ENCODE measurements around the gene ZNF534.

ZNF534 gene

GRCh38 chr19:52453324-52454094, 24.6 kb downstream of the ZNF534 start, which contains the start of gene ZNF578:
ZNF578 (plus strand) TSS chr19:52453553; CDS start chr19:52501846, 48,293 bp downstream.
- Histone ChIP-seq H2AFZ (ENCODE audit: low read length) (no peak within 1 kb of the TSS), H4K20me1 (ENCODE audit: insufficient read depth, low read length) (no peaks in the 10 kb centered on the region), H3K9me3 (ENCODE audit: low read length) (peaks cover 2% of the 10 kb centered on the region; the same call in 1 of the 2 replicates), H3K36me3 (ENCODE audit: insufficient read depth, low read length) (no peaks in the 10 kb centered on the region), H3K27me3 (ENCODE audit: insufficient read depth, low read length) (no peaks in the 10 kb centered on the region), H3K9ac (ENCODE audit: low read length) (no peak within 1 kb of the TSS), H3K27ac (ENCODE audit: low read depth, low read length, poor library complexity, severe bottlenecking) (no peak within 1 kb of the TSS), H3K79me2 (ENCODE audit: insufficient read depth, low read length) (no peaks in the 10 kb centered on the region), H3F3A (ENCODE audit: insufficient read depth, low read length) (no peaks in the 10 kb centered on the region), H3K9me2 (ENCODE audit: low read depth, low read length) (no peaks in the 10 kb centered on the region), H3K4me2 (ENCODE audit: low read length) (no peak within 1 kb of the TSS), H3K4me1 (ENCODE audit: insufficient read depth, low read length, severe bottlenecking) (no peaks in the 10 kb centered on the region), H3K4me3 (ENCODE audit: low read depth, low read length, poor library complexity, severe bottlenecking) (no peak within 1 kb of the TSS)
- no peak for TF ChIP-seq EZH2 (IDR thresholded peaks at IDR 0.05; ENCODE audit: borderline replicate concordance, low read length)
- TF ChIP-seq CTCF (IDR thresholded peaks at IDR 0.05; ENCODE audit: low read length): no peak

- Histone ChIP-seq H3K27ac (ENCODE audit: low read depth, low read length, poor library complexity, severe bottlenecking) (no peak overlapping the region), H3K9me2 (ENCODE audit: low read depth, low read length) (no peaks in the 10 kb centered on the region), H4K20me1 (ENCODE audit: insufficient read depth, low read length) (no peaks in the 10 kb centered on the region), H2AFZ (ENCODE audit: low read length) (no peak overlapping the region), H3K4me1 (ENCODE audit: insufficient read depth, low read length, severe bottlenecking) (no peaks in the 10 kb centered on the region), H3K9me3 (ENCODE audit: low read length) (0 out of 2 replicates have a peak, but pooled peaks cover 6% of the 10 kb centered on the region), H3K36me3 (ENCODE audit: insufficient read depth, low read length) (no peaks in the 10 kb centered on the region), H3K4me2 (ENCODE audit: low read length) (no peak overlapping the region), H3K27me3 (ENCODE audit: insufficient read depth, low read length) (no peaks in the 10 kb centered on the region), H3F3A (ENCODE audit: insufficient read depth, low read length) (no peaks in the 10 kb centered on the region), H3K79me2 (ENCODE audit: insufficient read depth, low read length) (no peaks in the 10 kb centered on the region), H3K4me3 (ENCODE audit: low read depth, low read length, poor library complexity, severe bottlenecking) (no peak overlapping the region), H3K9ac (ENCODE audit: low read length) (no peak overlapping the region)
- TF ChIP-seq EZH2 (IDR thresholded peaks at IDR 0.05; ENCODE audit: borderline replicate concordance, low read length): no peak
- TF ChIP-seq CTCF (IDR thresholded peaks at IDR 0.05; ENCODE audit: low read length): peak; percentile 53
Measured at GRCh38 chr19:52464798-52465470, 36.0 kb downstream of the ZNF534 start.

GRCh38 chr19:52473655-52474350, 44.9 kb downstream of the ZNF534 start:
- Histone ChIP-seq H3K36me3 (ENCODE audit: insufficient read depth, low read length) (no peaks in the 10 kb centered on the region), H3K79me2 (ENCODE audit: insufficient read depth, low read length) (no peaks in the 10 kb centered on the region), H3K9me2 (ENCODE audit: low read depth, low read length) (no peaks in the 10 kb centered on the region), H3K4me2 (ENCODE audit: low read length) (no peak overlapping the region), H3K4me1 (ENCODE audit: insufficient read depth, low read length, severe bottlenecking) (no peaks in the 10 kb centered on the region), H3K4me3 (ENCODE audit: low read depth, low read length, poor library complexity, severe bottlenecking) (no peak overlapping the region), H3F3A (ENCODE audit: insufficient read depth, low read length) (no peaks in the 10 kb centered on the region), H3K27ac (ENCODE audit: low read depth, low read length, poor library complexity, severe bottlenecking) (no peak overlapping the region), H2AFZ (ENCODE audit: low read length) (no peak overlapping the region), H3K9me3 (ENCODE audit: low read length) (peaks cover 55% of the 10 kb centered on the region), H3K9ac (ENCODE audit: low read length) (no peak overlapping the region), H3K27me3 (ENCODE audit: insufficient read depth, low read length) (no peaks in the 10 kb centered on the region), H4K20me1 (ENCODE audit: insufficient read depth, low read length) (no peaks in the 10 kb centered on the region)
- TF ChIP-seq EZH2 (IDR thresholded peaks at IDR 0.05; ENCODE audit: borderline replicate concordance, low read length) (no peak), CTCF (IDR thresholded peaks at IDR 0.05; ENCODE audit: low read length) (no peak)

Data from OCI-LY1 (cell line).